ENCODE results near the gene SPTBN5.

SPTBN5 gene

DNA sequence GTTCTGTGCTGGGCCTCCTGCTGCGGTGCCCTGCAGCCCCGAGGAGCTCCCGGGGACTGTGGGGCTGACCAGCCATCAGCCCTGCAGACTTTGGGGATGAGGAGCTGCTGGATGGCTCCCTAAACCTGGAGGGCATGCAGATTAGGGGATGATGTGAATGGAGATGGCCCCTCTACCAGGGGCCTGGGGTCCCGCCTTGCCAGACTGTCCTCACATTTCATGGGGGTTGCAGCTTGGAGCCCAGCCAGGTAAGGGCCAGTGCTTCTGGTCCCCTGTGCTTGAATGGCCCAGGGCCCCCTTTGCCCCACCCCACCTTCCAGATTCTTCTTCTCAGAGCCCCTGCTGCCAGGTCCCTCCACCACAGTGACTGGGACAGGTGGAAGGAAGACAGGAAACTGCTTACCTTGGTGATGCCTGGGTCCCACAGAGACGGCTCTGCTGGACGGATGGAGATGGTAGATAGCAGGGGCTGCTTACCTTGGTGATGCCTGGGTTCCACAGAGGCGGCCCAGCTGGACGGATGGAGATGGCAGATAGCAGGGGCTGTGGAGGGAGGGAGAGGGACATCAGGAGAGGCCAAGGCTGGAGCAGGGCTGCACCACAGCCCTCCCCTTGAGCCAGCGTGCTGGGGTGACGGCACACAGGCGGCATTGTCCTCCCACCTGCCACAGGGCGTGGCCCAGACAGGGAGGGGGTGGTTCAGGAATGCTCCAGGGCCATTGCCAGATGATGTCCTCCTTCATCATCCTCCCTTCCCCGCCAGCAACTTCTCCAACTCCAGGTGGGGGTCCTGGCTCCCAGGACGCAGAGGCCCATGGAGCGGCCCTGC, at the start of gene SPTBN5:
Gene SPTBN5 (minus strand): TSS at position 632 of the 829 bp plus-strand sequence. CDS start 556 bp downstream, at position 76.
- Mint-ChIP-seq H3K36me3 (ENCODE audit: insufficient read depth) (peaks cover 12% of the 10 kb centered on the region), H3K4me1 (peaks cover 42% of the 10 kb centered on the region), H3K4me3 (peak within 1 kb of the TSS; percentile 58), H3K27me3 (no peaks in the 10 kb centered on the region), H3K27ac (ENCODE audit: low read depth) (peak within 1 kb of the TSS; percentile 96), H3K9me3 (no peaks in the 10 kb centered on the region)
- DNase-seq (ENCODE audit: low spot score in 2 of 2) (no peak), ATAC-seq (replicated peaks; ENCODE audit: extremely low read depth, poor library complexity, severe bottlenecking) (no peak)

DNA sequence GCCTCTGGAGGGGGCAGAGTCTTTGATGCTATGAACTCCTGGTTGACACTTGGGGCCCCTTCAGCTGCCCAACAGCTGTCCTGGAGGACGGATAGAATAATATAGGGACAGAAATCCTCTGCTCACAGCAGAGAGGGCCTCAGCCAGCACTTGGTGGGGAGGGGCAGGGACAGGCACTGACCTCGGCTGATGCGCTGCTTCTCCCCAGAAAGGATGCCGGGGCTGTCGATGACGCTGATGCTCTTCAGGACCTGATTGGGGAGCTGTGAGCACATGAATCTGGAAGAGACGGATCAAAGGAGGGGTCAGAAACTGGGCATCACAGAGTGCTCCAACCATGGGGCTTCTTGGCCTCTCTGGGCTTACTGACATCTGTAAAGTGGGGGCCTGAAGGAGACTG, 49.0 kb upstream of the SPTBN5 start:
- peak overlapping the region; percentile 63 for H3K27ac Mint-ChIP-seq (ENCODE audit: low read depth)
- no peaks in the 10 kb centered on the region for H3K9me3 Mint-ChIP-seq
- ATAC-seq (replicated peaks; ENCODE audit: extremely low read depth, poor library complexity, severe bottlenecking) (no peak), DNase-seq (ENCODE audit: low spot score in 2 of 2) (no peak)
- H3K27me3 Mint-ChIP-seq, result no peaks in the 10 kb centered on the region
- H3K36me3 Mint-ChIP-seq (ENCODE audit: insufficient read depth), result peaks cover 23% of the 10 kb centered on the region
- H3K4me1 Mint-ChIP-seq, result peaks cover 17% of the 10 kb centered on the region
- no peak overlapping the region for H3K4me3 Mint-ChIP-seq

GRCh38 chr15:41941644-41942415, 48.0 kb upstream of the SPTBN5 start:
- H3K27ac Mint-ChIP-seq (ENCODE audit: low read depth), result peak overlapping the region; percentile 63
- ATAC-seq (replicated peaks; ENCODE audit: extremely low read depth, poor library complexity, severe bottlenecking) (no peak), DNase-seq (ENCODE audit: low spot score in 2 of 2) (no peak)
- no peaks in the 10 kb centered on the region for H3K9me3 Mint-ChIP-seq
- peaks cover 25% of the 10 kb centered on the region for H3K36me3 Mint-ChIP-seq (ENCODE audit: insufficient read depth)
- peaks cover 28% of the 10 kb centered on the region for H3K4me1 Mint-ChIP-seq
- no peaks in the 10 kb centered on the region for H3K27me3 Mint-ChIP-seq
- no peak overlapping the region for H3K4me3 Mint-ChIP-seq

DNA sequence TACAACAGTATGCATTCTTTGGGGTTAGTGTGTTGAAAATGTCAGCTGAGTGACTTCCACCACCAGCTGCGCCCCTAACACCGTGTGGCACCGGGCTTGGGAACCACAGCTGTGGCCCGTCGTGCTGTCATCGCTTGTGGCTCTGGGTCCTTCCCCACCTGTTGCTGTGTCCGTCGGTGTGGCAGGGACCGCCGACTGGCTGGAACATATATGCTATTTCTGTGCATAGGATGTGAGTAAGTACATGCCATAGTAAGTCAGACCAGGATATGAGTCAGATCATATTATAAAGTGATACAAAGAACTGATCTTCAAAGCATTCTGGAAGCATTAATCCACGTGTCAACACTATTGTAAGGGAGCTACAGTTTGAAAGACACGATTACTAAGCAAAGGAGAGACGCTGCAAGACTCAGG, 46.6 kb upstream of the SPTBN5 start:
- H3K27me3 Mint-ChIP-seq, result no peaks in the 10 kb centered on the region
- no peaks in the 10 kb centered on the region for H3K9me3 Mint-ChIP-seq
- ATAC-seq (replicated peaks; ENCODE audit: extremely low read depth, poor library complexity, severe bottlenecking) (peak; percentile 3), DNase-seq (ENCODE audit: low spot score in 2 of 2) (peak; percentile 24 to 42)
- H3K4me1 Mint-ChIP-seq, result peaks cover 42% of the 10 kb centered on the region
- peaks cover 31% of the 10 kb centered on the region for H3K36me3 Mint-ChIP-seq (ENCODE audit: insufficient read depth)
- H3K27ac Mint-ChIP-seq (ENCODE audit: low read depth), result peak overlapping the region; percentile 86
- peak overlapping the region; percentile 50 for H3K4me3 Mint-ChIP-seq

- no peak for ATAC-seq (replicated peaks; ENCODE audit: extremely low read depth, poor library complexity, severe bottlenecking)
- Mint-ChIP-seq H3K4me1 (peaks cover 46% of the 10 kb centered on the region), H3K27me3 (no peaks in the 10 kb centered on the region), H3K9me3 (no peaks in the 10 kb centered on the region), H3K4me3 (peak overlapping the region; percentile 50), H3K27ac (ENCODE audit: low read depth) (peak overlapping the region; percentile 86), H3K36me3 (ENCODE audit: insufficient read depth) (peaks cover 33% of the 10 kb centered on the region)
- no peak for DNase-seq (ENCODE audit: low spot score in 2 of 2)
Observed at GRCh38 chr15:41939986-41940385, 46.1 kb upstream of the SPTBN5 start.

- Mint-ChIP-seq H3K4me1 (peaks cover 61% of the 10 kb centered on the region), H3K27ac (ENCODE audit: low read depth) (peak overlapping the region; percentile 92), H3K9me3 (no peaks in the 10 kb centered on the region), H3K27me3 (no peaks in the 10 kb centered on the region), H3K4me3 (peak overlapping the region; percentile 62), H3K36me3 (ENCODE audit: insufficient read depth) (peaks cover 31% of the 10 kb centered on the region)
- no peak for DNase-seq (ENCODE audit: low spot score in 2 of 2)
- ATAC-seq (replicated peaks; ENCODE audit: extremely low read depth, poor library complexity, severe bottlenecking), result no peak
Observed at GRCh38 chr15:41937568-41937923, 43.7 kb upstream of the SPTBN5 start.

- H3K4me3 Mint-ChIP-seq, result peak overlapping the region; percentile 62
- peaks cover 29% of the 10 kb centered on the region for H3K36me3 Mint-ChIP-seq (ENCODE audit: insufficient read depth)
- no peaks in the 10 kb centered on the region for H3K9me3 Mint-ChIP-seq
- ATAC-seq (replicated peaks; ENCODE audit: extremely low read depth, poor library complexity, severe bottlenecking) (peak; percentile 88), DNase-seq (ENCODE audit: low spot score in 2 of 2) (peak; percentile 56 to 82)
- no peaks in the 10 kb centered on the region for H3K27me3 Mint-ChIP-seq
- peaks cover 58% of the 10 kb centered on the region for H3K4me1 Mint-ChIP-seq
- peak overlapping the region; percentile 92 for H3K27ac Mint-ChIP-seq (ENCODE audit: low read depth)
Observed at GRCh38 chr15:41936649-41937567, 43.1 kb upstream of the SPTBN5 start.

DNA sequence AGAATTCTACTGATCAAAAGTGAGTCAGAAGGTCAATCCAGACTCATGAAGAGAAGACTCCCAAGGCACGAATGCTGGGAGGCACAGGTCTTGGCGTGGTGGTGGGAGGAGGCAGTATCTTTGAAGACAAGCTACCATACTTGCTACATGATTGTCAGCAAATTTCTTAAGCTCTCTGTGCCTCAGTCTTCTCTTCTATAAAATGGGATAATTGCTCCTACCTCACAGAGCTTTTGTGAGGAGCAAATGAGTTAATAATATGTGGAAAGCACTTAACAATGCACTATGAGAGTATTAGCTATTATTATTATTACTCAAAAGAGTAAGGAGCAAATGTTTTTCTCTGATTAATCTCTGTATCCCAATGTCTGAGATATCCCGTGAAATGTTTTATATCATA, 42.3 kb upstream of the SPTBN5 start:
- Mint-ChIP-seq H3K36me3 (ENCODE audit: insufficient read depth) (peaks cover 27% of the 10 kb centered on the region), H3K4me3 (peak overlapping the region; percentile 62), H3K27me3 (no peaks in the 10 kb centered on the region), H3K9me3 (no peaks in the 10 kb centered on the region), H3K4me1 (peaks cover 58% of the 10 kb centered on the region), H3K27ac (ENCODE audit: low read depth) (peak overlapping the region; percentile 92)
- DNase-seq (ENCODE audit: low spot score in 2 of 2), result no peak
- no peak for ATAC-seq (replicated peaks; ENCODE audit: extremely low read depth, poor library complexity, severe bottlenecking)

GRCh38 chr15:41935566-41936020, 41.7 kb upstream of the SPTBN5 start:
- no peak for DNase-seq (ENCODE audit: low spot score in 2 of 2)
- H3K27me3 Mint-ChIP-seq, result no peaks in the 10 kb centered on the region
- H3K4me3 Mint-ChIP-seq, result peak overlapping the region; percentile 62
- H3K9me3 Mint-ChIP-seq, result no peaks in the 10 kb centered on the region
- H3K36me3 Mint-ChIP-seq (ENCODE audit: insufficient read depth), result peaks cover 23% of the 10 kb centered on the region
- H3K4me1 Mint-ChIP-seq, result peaks cover 52% of the 10 kb centered on the region
- ATAC-seq (replicated peaks; ENCODE audit: extremely low read depth, poor library complexity, severe bottlenecking), result no peak
- H3K27ac Mint-ChIP-seq (ENCODE audit: low read depth), result peak overlapping the region; percentile 92

GRCh38 chr15:41934843-41935242, 41.0 kb upstream of the SPTBN5 start:
- peak overlapping the region; percentile 62 for H3K4me3 Mint-ChIP-seq
- no peaks in the 10 kb centered on the region for H3K9me3 Mint-ChIP-seq
- H3K27me3 Mint-ChIP-seq, result no peaks in the 10 kb centered on the region
- peaks cover 19% of the 10 kb centered on the region for H3K36me3 Mint-ChIP-seq (ENCODE audit: insufficient read depth)
- peaks cover 47% of the 10 kb centered on the region for H3K4me1 Mint-ChIP-seq
- DNase-seq (ENCODE audit: low spot score in 2 of 2), result peak; percentile 45 to 63
- peak overlapping the region; percentile 92 for H3K27ac Mint-ChIP-seq (ENCODE audit: low read depth)
- peak; percentile 57 for ATAC-seq (replicated peaks; ENCODE audit: extremely low read depth, poor library complexity, severe bottlenecking)

DNA sequence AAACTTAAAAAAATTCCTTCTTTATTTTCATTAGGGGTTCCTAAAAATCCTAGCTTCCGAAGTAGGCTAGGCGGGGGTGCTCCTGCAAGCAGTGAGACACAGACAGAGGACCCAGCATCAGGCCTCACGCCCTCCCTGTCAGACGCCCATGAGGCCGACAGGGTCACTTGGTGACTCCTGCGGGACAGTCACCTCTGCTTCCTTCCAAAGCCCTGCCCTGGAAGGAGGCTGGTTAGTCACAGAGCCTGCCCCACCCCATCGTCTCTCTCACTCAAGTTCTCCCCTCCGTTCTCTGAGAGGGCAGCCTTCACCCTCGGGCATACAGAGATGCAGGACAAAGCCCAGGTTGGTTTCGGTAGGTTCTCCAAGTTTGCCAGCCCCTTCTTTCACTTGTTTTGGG, 39.9 kb upstream of the SPTBN5 start:
- peak overlapping the region; percentile 92 for H3K27ac Mint-ChIP-seq (ENCODE audit: low read depth)
- no peak overlapping the region for H3K4me3 Mint-ChIP-seq
- H3K9me3 Mint-ChIP-seq, result no peaks in the 10 kb centered on the region
- ATAC-seq (replicated peaks; ENCODE audit: extremely low read depth, poor library complexity, severe bottlenecking) (no peak), DNase-seq (ENCODE audit: low spot score in 2 of 2) (no peak)
- H3K27me3 Mint-ChIP-seq, result no peaks in the 10 kb centered on the region
- peaks cover 19% of the 10 kb centered on the region for H3K36me3 Mint-ChIP-seq (ENCODE audit: insufficient read depth)
- peaks cover 47% of the 10 kb centered on the region for H3K4me1 Mint-ChIP-seq

DNA sequence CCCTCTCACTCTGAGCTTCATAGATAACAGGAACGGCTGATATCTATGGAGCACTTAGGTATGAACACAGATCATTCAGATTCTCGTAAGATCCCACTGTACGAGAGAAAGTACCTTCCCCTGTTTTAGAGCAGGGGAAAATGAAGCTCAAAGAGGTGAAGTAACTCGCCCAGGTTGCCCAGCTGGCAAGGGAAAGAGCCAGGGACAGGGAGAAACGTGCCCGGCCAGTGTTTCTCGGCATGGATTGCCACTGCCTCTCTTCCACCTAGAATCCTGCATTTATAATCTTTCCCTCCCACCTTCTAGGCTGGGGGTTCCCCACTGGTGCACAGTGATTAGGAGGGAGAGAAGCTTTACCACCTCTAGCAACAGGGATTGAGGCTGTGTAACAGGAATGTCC, 39.5 kb upstream of the SPTBN5 start:
- H3K36me3 Mint-ChIP-seq (ENCODE audit: insufficient read depth), result peaks cover 19% of the 10 kb centered on the region
- peaks cover 47% of the 10 kb centered on the region for H3K4me1 Mint-ChIP-seq
- H3K27me3 Mint-ChIP-seq, result no peaks in the 10 kb centered on the region
- H3K9me3 Mint-ChIP-seq, result no peaks in the 10 kb centered on the region
- H3K27ac Mint-ChIP-seq (ENCODE audit: low read depth), result peak overlapping the region; percentile 92
- ATAC-seq (replicated peaks; ENCODE audit: extremely low read depth, poor library complexity, severe bottlenecking), result no peak
- no peak overlapping the region for H3K4me3 Mint-ChIP-seq
- no peak for DNase-seq (ENCODE audit: low spot score in 2 of 2)
